Nephron (organoid): ENCODE measurements around the gene CALCR.

ENCODE experiments used
- H3K27ac Mint-ChIP-seq, 3 experiments: 2 replicates each; pipeline ENCODE4 v1.8.0; 2020; ENCODE audit warnings: mixed read lengths in 3 of 3, mild to moderate bottlenecking in 2 of 3, moderate library complexity in 1 of 3
- H3K27me3 Mint-ChIP-seq: 2 replicates; pipeline ENCODE4 v1.8.0; 2021; ENCODE audit warnings: low read depth, mild to moderate bottlenecking, moderate library complexity, mixed read lengths
- H3K36me3 Mint-ChIP-seq: 2 replicates; pipeline ENCODE4 v1.8.0; 2020; ENCODE audit warnings: low read depth, mixed read lengths
- H3K4me1 Mint-ChIP-seq: 2 replicates; pipeline ENCODE4 v1.8.0; 2020; ENCODE audit warnings: mixed read lengths
- H3K4me3 Mint-ChIP-seq, 3 experiments: 2 replicates each; pipeline ENCODE4 v1.8.0; 2020; ENCODE audit warnings: mild to moderate bottlenecking in 3 of 3, mixed read lengths in 3 of 3, moderate library complexity in 2 of 3
- H3K9me3 Mint-ChIP-seq: 2 replicates; pipeline ENCODE4 v1.8.0; 2020; ENCODE audit warnings: mixed read lengths
- CTCF ChIP-seq, 3 experiments: fragments of 200-600 bp; sonication (generic); IDR thresholded peaks; one replicate each; pipeline ENCODE4 v1.5.0; 2021; ENCODE audit warnings: antibody characterized with exemption in 3 of 3; ENCODE audit not compliant: unreplicated experiment in 3 of 3

The CALCR gene

GRCh38 chr7:93447509-93447908 lies 127.0 kb downstream of the CALCR start:
- H3K4me3 Mint-ChIP-seq = no peak overlapping the region
- H3K27ac Mint-ChIP-seq = no peak overlapping the region
- no peaks in the 10 kb centered on the region for H3K27me3 Mint-ChIP-seq
- H3K4me1 Mint-ChIP-seq = no peaks in the 10 kb centered on the region
- no peaks in the 10 kb centered on the region for H3K9me3 Mint-ChIP-seq
- no peak for TF ChIP-seq CTCF (IDR thresholded peaks at IDR 0.05; ENCODE audit: unreplicated experiment in 3 of 3)
- no peaks in the 10 kb centered on the region for H3K36me3 Mint-ChIP-seq

DNA sequence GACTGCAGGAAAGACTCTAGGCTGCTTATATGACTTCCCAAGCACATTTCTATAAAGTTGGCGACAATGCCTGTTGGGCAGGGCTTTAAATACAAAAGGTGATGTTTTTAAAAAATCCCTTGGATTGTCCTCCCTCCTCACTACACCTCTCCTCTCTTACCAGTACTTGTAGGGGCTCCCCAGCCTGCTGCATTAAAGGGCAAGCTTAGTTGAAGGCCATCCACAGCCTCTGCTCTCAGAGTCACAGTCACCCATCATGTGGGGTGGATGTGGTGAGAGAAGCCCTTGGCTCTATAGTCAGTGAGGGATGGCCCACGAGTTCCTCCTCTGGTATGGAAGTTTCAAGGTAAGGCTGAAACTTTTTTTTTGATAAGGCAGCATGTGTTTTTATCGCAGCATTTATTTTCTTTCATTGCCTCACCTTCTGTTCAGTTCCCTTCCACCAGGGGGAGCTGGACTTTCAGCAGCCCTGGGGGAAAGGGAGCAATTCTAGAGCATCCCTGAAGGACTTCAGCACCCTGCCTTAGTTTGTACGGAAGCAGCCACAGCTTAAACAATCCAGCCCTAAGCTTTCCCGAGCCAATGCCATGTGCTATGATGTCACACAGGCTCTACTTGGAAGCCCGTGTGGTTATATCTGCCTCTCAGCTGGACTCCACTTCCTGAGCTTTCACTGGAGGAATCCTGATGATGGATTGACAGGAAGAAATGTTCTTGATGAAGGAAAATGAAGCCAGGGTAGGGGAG lies 131.9 kb downstream of the CALCR start:
- Mint-ChIP-seq H3K27me3 (no peaks in the 10 kb centered on the region), H3K9me3 (no peaks in the 10 kb centered on the region), H3K4me3 (no peak overlapping the region), H3K36me3 (no peaks in the 10 kb centered on the region), H3K4me1 (no peaks in the 10 kb centered on the region), H3K27ac (no peak overlapping the region)
- peak in 2 of 3 experiments; percentile 9 to 38 for TF ChIP-seq CTCF (IDR thresholded peaks at IDR 0.05; ENCODE audit: unreplicated experiment in 3 of 3)

GRCh38 chr7:93435791-93436190 lies 138.7 kb downstream of the CALCR start:
- Mint-ChIP-seq H3K9me3 (no peaks in the 10 kb centered on the region), H3K4me3 (no peak overlapping the region), H3K27me3 (no peaks in the 10 kb centered on the region), H3K27ac (no peak overlapping the region), H3K36me3 (no peaks in the 10 kb centered on the region), H3K4me1 (no peaks in the 10 kb centered on the region)
- TF ChIP-seq CTCF (IDR thresholded peaks at IDR 0.05; ENCODE audit: unreplicated experiment in 3 of 3) = no peak

- no peak for TF ChIP-seq CTCF (IDR thresholded peaks at IDR 0.05; ENCODE audit: unreplicated experiment in 3 of 3)
- Mint-ChIP-seq H3K27ac (no peak overlapping the region), H3K4me3 (no peak overlapping the region), H3K27me3 (no peaks in the 10 kb centered on the region), H3K36me3 (no peaks in the 10 kb centered on the region), H3K9me3 (no peaks in the 10 kb centered on the region), H3K4me1 (no peaks in the 10 kb centered on the region)
Observed at GRCh38 chr7:93432130-93432529, 142.4 kb downstream of the CALCR start.

DNA sequence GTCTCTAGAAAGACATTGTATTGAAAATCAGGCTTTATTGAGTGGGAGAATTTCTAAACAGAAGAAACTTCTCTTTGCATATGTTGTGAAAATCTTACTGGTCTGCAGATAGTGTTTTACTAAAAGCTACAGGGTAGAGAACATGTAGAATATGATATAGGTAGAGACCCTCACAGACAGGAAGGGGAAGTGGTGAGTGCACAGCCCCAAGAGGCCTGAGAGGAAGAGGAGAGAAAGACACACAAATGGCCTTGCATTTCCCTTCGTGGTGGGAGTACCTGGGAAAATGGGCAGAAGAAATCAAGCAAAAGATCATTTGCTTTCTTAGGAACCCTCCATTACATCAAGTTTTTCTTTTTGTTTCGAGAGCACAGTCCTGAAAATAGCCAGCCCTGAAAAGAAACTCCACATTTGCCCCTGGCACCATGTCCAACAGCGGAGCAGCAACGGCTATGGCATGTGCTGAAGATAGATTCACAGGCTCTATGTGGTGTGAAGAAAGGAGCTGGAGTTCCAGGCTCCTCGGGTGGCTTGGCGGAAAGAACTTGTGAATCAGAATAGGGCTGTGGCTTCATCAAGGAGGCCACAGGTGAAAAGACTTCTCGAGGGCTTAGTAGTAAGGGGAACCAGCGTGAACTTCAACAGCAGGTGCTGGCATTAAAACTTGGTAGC lies 143.5 kb downstream of the CALCR start:
- Mint-ChIP-seq H3K4me3 (no peak overlapping the region), H3K27ac (no peak overlapping the region), H3K9me3 (no peaks in the 10 kb centered on the region), H3K4me1 (no peaks in the 10 kb centered on the region), H3K36me3 (no peaks in the 10 kb centered on the region), H3K27me3 (no peaks in the 10 kb centered on the region)
- TF ChIP-seq CTCF (IDR thresholded peaks at IDR 0.05; ENCODE audit: unreplicated experiment in 3 of 3) = no peak

GRCh38 chr7:93429563-93429962 lies 145.0 kb downstream of the CALCR start:
- Mint-ChIP-seq H3K4me3 (no peak overlapping the region), H3K4me1 (no peaks in the 10 kb centered on the region), H3K27me3 (no peaks in the 10 kb centered on the region), H3K27ac (no peak overlapping the region), H3K9me3 (no peaks in the 10 kb centered on the region), H3K36me3 (no peaks in the 10 kb centered on the region)
- no peak for TF ChIP-seq CTCF (IDR thresholded peaks at IDR 0.05; ENCODE audit: unreplicated experiment in 3 of 3)
